ENCODE results near the gene CSGALNACT2.
"Not testable (repeated sequence)": the region's sequence is repeated elsewhere in the genome, so short reads cannot be mapped to it uniquely, and the experiment has no call there.

Gene CSGALNACT2

DNA sequence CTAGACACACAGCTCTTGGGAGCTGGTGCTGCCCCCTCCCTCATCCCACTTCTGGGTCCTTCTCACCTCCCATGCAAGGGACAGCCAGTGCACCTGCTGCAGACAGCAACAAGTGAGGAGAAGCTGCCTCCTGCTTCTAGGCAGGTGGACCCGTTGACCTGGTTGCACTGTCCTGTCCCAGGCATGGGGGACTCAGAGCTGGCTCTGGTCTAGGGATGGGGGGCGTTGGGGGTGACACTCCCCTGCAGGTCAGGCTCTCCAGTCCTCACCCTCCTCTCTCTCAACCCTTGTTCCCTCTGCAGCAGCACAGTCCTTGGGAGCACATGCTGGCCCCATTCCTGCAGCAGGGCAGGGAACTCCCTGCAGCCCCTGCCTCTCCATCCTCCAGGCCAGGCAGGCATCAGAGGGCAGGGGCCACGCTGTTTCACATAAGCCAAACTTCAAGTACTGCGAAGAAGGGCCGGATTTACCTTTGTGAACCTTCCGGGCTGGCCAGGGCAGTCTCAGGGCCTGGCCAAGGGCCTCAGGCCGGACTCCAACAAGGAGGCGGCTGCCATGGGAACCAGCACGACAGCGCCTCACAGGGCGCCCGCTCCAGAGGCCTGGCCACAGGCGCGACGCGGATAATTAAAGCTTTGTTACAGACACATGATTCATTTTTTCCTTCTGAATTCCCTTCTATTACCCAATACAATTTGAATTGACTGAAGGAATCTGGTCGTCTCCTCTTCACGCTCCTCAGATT is 80.1 kb downstream of the CSGALNACT2 start:
- no peak for DNase-seq

DNA sequence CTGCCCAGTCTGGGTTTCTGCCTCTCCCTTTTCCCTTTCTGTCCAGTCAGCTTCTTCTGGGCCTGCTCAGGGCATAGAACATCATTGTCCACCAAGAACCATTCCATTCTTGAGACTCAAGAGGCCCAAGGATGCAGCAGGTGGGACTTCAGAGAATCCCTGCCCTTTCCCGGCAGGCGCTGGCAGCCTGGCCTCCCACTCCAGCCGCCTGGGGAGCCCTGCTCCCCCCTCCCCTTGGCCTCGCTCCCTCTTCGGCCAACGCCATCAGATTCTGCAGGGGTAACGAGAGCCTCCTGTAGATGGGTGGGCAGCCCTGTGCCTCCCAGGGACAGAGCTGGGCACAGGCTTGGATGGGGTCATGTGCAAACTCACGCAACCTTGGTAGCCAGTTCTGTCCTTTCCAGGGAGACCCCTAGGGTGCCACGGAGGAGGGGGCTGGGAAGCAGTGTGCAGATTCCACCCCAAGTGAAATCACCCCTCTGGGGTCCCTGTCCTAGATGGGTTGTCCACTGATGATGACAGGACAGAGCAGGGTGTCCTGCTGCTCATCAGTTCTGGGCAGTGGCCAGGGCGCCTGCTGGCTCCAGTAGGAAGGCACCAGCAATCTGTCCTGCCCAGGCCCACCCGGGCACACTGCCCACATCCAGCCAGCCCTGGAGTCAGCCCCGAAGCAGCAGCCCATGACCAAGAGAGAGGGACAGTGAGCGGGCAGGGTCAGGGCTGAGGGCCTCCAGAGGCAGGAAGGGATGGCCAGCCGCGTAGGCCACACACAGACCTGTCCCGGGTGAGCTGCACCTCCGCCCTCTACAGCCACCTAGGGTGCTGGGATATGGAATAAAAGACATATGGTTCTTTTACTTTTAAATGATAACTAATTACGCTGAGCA is 80.9 kb downstream of the CSGALNACT2 start:
- DNase-seq: no peak

GRCh38 chr10:43219848-43220247 is 81.6 kb downstream of the CSGALNACT2 start:
- DNase-seq: no peak

DNA sequence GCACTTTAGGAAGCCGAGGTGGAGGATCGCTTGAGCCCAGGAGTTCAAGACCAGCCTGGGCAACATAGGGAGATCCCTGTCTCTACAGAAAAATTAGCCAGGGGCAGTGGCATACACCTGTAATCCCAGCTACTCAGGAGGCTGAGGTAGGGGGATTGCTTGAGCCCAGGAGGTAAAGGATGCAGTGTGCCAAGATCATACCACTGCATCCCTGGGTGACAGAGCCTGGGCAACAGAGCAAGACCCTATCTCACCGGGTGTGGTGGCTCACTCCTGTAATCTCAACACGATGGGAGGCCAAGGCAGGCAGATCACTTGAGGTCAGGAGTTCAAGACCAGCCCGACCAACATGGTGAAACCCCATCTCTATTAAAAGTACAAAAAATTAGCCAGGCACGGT is 82.0 kb downstream of the CSGALNACT2 start:
- not testable (repeated sequence) for DNase-seq

DNA sequence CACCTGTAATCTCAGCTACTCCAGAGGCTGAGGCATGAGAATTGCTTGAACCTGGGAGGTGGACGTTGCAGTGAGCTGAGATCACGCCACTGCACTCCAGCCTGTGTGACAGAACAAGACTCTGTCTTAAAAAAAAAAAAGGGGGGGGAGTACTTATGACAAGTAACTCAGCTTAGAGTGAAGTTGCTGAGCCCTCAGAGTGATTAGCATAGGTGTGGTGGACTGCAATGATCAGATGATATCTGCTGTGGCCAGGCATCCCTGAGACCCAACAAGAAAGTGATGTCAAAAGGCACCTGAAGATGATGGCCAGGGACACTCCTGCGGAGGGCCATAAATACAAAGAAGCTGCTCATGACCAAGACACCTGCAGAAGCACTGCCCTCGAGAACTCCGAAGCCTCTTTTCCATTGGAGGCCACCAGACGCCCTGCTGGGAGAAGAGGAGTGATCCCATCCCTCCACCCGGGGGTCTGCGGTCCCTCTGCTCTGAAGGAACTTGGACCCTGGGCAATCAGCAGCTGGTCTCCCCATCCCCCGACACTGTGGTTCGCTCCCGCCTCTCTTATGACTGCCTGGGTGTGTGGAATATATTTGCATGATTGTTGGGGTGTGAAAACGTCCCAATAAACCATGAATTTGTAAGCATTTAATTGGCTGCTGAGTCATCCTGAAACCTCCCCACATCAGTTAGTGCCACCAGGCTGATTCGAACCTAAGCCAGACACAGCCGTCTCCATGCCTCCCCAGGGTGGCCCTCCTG is 82.6 kb downstream of the CSGALNACT2 start:
- DNase-seq: no peak

- DNase-seq: no peak
Measured at GRCh38 chr10:43221419-43222209, 83.4 kb downstream of the CSGALNACT2 start.

DNA sequence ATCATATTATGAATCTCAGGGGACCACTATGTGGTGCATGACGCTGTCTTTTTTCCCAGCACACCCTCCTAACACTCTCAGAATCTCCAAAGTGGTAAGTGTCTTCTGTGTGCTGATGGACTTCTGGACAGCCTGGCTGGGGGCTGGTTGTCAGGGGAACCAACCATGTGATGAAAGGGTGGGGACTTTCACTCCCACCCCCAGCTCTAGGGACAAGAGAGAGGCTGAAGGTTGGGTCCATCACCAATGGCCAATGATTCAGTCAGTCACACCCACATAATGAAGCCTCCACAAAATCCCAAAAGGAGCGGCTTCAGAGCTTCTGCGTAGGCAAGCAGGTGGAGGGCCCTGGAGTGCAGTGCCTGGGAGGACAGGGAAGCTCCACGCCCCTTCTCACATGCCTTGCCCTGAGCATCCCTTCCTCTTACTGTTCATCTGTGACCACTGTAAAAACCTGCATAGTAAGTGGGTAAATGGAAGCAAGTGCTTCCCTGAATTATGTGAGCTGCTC is 84.0 kb downstream of the CSGALNACT2 start:
- no peak for DNase-seq

DNA sequence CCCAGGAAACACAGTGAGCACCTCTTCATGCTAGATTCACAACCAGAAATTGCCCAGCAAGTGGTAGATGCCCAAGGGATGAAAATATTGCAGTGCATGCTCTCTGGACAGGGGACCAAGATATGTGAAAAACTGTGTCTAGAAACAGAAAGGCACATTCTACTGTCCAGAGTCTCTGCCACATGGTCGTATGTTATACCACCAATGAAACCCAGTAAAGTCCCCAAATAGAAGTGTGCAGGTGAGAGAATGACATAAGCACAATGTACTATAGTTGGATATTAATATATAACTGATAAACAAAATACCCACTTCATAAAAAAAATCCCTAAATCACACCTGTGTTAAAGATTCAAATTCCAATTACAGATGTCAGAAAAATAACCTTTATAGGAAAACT is 84.8 kb downstream of the CSGALNACT2 start:
- DNase-seq: no peak

DNA sequence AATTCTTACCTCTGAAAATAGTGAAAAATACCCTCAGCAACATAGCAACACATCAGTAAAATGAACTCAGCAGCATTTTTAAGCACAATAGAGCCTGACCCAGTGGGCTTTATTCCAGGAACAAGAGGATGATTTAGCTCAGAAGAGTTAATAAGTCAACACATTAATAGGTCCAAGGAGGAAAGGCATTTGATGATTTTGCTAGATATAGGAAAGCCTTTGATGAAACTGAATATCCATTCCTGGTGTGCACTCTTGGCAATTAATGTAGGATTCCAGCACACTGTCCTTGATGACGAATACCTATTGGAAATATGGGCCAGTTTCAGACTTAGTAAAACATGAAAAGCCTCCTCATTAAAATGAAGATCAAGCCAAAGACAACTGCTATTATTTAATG is 86.1 kb downstream of the CSGALNACT2 start:
- DNase-seq: no peak

GRCh38 chr10:43225004-43225786 is 87.0 kb downstream of the CSGALNACT2 start:
- no peak for DNase-seq

- DNase-seq: no peak
Measured at GRCh38 chr10:43225787-43226153, 87.5 kb downstream of the CSGALNACT2 start.

GRCh38 chr10:43226441-43226840 is 88.2 kb downstream of the CSGALNACT2 start:
- DNase-seq: no peak

DNA sequence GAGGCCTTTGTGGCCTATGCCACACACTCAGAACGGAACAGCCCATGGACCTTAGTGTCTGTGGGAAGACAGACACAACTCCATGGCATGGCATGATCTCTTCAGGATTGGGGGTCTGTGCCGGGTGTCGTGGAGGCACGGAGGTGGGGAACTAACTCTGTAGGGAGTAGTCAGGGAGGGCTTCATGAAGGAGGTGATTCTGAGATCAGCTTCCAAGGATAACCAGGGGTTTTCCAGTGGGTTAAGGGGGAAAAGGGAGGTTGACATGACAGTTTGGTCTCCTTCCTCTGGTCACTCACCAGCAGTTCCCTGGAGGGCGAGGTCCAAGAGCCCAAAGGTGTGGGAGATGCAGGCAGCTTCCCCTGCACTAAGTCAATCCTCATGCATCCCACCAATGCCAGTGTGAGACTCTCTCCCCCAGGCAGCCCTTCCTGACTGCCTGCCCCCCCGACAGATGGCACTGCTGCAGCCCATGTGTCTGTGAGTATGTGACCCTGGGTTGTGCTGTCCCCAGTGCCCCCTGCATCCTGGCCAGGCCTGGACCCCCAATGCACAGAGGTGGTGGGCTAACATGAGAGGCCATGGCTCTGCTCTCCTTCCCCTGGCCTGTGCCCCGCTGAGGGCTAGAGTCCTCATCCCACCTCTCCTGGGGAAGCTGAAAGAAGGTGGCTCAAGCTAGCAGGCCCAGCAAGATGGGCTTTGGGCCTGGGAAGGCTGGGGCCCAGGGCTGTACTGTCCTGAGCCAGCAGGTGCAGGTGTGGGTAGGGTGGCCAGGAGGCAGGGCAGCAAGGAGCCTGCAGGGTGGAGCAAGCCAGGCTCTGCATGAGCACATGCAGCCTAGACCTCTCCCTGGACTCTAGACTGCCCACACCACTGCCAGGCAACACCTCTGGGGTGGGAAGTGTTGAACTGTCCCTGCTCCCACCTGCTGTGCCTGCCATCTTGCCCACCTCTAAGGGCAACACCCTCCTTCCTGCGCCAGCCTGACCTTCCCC is 88.9 kb downstream of the CSGALNACT2 start:
- DNase-seq: no peak

GRCh38 chr10:43227911-43228782 is 89.9 kb downstream of the CSGALNACT2 start:
- no peak for DNase-seq

DNA sequence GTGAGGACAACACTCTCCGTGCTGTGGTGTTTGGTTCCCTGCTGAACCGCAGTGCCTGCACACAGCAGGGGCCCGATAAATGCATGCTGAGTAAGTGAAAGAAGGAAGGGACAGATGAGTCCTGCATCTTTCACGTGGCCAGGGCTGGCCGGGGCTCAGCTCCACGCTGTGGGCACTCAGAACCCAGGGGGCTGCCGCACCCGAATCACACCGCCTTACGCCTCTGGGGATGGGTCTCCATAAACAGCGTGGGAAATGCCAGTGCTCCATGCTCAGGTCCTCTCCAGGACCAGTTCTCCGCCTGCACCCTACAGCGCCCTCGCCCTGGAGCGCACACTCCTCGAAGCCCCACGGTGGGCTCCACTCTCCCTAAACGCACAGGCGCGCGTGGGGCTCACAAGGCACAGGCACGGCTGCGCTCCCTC is 90.5 kb downstream of the CSGALNACT2 start:
- no peak for DNase-seq

DNA sequence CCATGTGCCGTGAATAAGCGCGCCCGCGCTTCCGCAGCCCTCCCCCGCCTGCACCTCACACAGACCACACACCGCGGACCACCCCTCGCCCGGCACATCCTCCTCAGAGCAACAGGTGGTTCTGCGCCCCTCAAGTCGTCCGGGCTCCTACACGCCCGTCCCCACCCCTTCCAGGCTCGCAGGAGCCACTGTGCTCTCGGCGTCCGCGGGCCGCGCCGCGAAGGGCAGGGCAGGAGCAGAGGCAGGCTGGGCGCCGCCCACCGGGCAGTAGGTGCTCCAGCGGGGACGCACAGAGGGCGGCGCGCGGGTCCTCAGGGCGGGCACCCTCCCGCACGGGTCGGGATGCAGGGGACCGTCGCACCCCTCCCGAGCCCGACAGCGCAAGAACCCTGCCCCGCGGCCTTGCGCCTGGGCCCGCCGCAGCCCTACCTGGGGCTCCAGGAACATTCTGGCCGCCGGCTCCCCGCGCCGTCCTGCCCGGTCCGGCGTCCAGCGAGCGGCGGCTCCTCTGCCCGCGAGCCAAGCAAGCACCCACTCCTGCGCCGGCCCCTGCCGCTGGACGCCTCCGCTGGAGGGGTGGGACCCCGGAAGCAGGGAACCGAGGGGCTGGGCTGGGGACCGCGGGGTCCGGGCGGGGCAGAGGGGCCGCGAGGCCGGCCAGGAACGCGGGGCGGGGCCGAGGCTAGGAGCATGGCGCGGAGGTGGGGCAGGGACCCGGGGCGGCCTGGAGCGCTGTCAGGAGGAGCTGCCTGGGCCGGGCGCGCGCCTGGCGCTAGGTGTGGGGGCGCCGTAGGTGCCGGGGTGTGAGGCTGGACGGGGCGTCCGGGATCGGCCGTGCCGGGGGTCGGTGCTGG is 91.2 kb downstream of the CSGALNACT2 start:
- DNase-seq: peak; percentile 41

DNA sequence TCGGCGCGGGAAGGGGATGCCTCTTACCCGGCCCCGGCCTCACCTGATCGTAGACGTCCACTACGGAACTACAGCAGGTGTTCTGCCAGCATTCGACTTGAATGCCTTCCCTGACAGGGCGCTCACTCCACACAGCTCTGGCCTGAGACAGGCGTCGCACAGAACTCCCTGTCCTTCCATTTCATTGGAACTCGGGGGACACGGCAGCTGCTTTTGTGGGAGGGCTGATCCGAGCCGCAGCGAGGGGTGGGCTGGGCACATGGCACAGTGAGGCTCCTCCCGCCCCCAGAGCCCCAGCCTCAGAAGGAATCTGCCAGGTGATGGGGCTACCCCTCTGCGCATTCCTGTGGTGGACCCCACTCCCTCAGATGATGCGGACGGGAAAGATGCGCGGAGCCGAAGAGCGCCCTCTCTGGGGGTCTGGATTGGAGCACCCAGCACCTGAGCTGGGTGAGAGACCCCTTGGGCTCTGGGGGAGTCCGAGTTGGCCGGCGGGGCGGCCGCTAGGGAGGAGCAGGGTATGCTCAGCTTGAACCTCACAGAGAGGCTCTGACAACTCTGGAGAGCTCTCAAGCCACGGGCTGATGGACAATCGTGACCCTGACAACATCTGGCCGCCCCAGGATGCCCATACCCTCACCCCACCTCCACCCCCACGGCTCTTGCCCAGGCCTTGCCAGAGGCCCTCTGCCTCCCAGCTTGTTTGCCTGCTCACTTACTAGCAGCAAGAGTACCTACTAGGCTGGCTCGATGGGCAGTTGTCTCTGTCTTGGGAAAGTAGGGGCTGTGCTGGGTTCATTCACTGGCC is 92.1 kb downstream of the CSGALNACT2 start:
- DNase-seq: no peak

Data from activated effector memory CD4-positive, alpha-beta T cell treated with Interleukin-2 at 50 U/mL for 16 hours (primary cell).